GM18499 (cell line): ENCODE measurements around the gene CACNG8.
"Not testable (repeated sequence)": the region's sequence is repeated elsewhere in the genome, so short reads cannot be mapped to it uniquely, and the experiment has no call there.

Source experiments
- ATAC-seq: cut with Tn5 transposase; IDR thresholded peaks from one replicate; pipeline ENCODE4 v1.9.1; 2021; ENCODE audit warnings: moderate number of reproducible peaks; ENCODE audit not compliant: insufficient read depth, unreplicated experiment

Gene CACNG8

DNA sequence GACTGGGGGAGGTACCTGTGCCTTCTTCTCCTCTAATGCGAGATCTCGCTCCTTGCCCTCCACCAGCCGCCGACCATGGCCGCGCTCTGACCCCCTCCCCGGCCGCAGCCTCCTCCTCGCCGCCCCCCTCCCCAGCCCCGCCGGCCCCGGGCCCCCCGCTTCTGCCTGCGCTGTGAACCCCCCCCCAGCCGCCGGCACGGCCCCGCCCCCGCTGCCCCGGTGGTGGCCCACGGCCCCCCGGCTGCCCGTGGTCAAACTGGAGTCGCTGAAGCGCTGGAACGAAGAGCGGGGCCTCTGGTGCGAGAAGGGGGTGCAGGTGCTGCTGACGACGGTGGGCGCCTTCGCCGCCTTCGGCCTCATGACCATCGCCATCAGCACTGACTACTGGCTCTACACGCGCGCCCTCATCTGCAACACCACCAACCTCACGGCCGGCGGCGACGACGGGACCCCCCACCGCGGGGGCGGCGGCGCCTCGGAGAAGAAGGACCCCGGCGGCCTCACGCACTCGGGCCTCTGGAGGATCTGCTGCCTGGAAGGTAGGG, at the start of gene CACNG8:
Gene CACNG8, plus strand, starts transcription at position 51 of the 545 bp plus-strand sequence.
- ATAC-seq: no peak

DNA sequence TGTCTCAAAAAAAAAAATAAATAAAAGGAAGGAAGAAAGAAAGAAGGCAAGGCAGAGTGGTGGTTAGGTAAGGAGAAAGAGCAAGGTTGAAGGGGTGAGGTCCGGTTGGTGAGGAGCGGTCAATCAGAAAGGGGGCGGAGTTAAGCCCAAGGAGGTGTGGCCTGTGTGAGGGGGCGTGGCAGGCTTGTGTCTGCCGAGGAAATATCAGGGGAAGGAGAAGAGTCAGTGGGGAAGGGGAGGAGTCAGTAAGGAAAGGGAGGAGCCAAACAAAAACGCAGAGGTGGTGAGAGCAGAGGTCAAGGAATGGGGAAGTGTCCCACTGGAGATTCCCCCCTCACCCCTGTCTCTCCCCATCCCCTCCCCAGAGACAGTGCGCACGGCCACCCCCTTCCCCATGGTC, 47.7 kb upstream of the CACNG8 start:
- ATAC-seq: no peak

DNA sequence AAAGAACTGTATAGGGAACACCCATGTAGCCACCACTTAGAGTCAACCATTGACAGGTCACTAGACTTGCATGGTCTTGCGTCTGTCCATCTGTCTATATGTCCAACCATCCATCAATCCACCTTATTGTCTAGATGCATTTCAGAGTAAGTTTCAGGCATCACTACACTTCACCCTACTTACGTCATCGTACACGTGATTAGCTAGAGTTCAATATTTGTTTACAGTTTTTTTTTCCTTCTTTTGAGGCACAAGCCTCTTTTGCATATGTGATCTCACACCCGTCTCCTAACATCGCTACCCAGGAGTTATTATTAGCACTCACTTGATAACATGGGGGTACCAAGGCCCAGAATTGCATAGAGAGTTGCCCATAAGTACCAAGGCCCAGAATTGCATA, 46.7 kb upstream of the CACNG8 start:
- no peak for ATAC-seq

DNA sequence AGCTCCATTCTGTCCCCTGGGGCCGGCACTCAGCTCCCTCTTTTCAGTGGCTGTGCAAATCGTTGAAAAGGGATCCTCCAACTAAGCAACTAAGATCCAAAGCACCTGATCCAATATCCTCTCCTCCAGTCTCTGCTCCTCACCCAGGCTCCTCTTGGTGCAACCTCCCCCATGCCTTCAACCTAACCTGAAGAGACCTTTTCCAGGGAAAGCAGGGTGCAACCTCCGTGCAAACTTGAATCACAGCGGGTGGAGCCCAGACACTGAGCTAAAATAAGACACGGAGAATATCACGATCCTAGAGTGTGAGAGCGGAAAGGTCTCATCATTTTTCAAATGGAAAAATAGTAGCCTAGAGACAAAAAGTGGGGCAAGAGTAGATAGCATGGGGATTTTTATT, 45.4 kb upstream of the CACNG8 start:
- ATAC-seq: no peak

DNA sequence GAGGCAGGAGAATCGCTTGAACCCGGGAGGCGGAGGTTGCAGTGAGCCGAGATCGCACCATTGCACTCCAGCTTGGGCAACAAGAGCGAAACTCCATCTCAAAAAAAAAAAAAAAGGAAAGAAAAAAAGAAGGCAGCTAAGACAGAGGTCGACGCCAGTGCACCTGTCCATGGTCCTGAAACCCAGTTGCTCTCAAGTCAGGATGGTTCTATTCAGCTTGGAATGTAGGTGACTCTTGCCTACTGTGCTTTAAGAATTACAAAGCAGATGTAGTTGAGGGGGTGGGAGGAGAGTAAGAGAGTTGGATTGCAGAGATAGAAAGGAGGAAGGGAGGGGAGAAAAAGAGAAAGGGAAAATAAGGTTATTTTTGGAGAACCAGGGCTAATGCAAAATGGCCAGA, 35.0 kb upstream of the CACNG8 start:
- ATAC-seq: no peak

DNA sequence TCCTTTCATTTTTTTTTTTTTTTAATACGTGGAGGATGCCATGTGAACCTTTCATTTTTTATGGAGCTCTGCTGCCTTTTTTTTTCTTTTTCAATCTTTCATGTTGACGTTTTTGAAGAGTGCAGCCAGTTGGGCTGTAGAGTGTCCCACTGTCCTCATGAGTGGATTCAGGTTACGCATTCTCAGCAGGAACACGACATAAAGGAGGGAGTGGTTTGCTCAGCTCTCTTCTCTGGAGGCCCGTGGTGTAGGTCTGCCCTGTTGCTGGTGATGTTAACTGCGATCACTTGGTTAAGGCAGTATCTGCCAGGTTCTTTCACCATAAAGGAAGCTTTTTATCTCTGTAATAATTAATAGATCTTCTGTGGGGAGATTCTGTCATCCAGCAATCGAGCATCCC, 26.7 kb upstream of the CACNG8 start:
- no peak for ATAC-seq

DNA sequence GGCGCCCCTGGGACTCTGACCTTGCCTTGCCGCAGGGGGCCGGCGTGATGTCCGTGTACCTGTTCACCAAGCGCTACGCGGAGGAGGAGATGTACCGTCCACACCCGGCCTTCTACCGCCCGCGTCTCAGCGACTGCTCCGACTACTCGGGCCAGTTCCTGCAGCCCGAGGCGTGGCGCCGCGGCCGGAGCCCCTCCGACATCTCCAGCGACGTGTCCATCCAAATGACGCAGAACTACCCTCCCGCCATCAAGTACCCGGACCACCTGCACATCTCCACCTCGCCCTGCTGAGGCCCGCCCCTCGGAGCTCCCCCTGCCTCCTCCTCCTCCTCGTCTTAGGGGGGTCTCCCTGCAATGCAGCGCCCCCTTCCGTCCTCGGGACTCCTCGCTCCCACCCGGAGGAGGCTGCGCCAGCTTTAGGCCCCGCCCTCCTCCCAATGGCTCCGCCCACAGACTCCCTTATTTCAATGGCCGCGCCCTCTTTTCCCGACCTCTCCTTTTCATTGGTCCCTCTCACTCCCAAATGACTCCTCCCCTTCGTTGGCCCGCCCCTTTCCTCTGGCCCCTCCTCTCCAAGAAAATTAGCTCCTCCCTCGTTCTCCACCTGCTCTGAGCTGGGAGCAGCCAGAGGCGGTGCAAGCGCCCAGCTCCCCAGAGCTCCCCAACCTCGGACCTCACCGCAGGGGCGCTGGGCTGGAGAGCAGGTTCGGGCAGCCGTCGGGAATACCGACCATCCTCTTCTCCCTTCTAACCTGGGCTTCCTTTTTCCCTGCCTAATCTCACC, 20.5 kb upstream of the CACNG8 start:
- no peak for ATAC-seq

DNA sequence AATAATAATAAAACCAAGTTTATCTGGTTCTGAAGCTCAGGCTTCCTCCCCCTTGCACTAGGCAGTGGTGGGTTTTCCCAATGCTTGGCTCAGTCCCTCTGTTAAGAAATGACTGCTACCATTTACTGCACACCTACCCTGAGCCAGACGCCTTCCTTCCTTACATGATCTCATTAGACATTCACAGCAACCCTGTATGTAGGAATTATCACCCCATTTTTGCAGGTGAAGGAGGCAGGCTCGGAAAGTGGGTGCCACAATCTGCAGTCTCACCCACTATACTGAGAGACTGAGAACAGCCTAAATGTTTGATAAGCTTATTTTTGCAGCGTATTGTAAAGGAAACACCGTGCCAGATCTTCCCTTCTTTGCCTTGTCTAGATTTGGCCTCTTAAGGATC, 18.3 kb upstream of the CACNG8 start:
- ATAC-seq: no peak

DNA sequence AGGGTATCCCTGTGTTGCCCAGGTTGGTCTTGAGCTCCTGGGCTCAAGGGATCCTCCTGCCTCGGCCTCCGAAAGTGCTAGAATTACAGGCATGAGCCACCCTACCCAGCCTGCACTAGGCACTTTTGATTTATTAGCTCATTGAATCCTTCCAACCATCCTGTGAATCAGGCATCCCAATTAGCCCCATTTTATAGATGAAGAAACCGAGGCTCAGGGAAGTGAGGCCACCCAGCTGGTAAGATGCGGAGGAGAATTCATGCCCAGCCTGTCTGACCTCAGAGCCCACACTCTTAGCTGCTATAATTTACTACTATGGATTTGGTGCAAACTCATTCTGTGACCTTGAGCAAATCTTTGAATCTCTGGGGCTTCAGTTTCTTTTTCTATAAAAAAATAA, 17.8 kb upstream of the CACNG8 start:
- ATAC-seq: no peak

DNA sequence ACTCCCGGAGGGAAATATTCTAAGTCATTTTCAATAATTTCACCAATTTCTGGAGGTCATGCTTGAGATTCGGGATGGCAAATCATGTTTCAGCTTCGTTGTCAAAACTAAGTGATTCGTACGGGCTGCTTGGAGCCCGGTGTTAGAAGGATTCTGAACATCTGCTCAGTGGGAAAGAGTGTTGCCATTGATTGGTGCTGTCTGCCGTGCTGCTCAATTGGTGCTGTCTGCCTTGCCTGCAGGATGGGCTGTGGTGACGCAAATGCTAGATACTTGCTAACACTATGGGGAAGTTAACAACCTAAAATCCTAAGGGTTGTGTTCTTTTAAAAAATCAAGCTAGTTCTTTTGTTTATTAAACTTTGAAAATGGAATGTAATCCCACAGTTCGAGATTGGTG, 17.3 kb upstream of the CACNG8 start:
- ATAC-seq: no peak

DNA sequence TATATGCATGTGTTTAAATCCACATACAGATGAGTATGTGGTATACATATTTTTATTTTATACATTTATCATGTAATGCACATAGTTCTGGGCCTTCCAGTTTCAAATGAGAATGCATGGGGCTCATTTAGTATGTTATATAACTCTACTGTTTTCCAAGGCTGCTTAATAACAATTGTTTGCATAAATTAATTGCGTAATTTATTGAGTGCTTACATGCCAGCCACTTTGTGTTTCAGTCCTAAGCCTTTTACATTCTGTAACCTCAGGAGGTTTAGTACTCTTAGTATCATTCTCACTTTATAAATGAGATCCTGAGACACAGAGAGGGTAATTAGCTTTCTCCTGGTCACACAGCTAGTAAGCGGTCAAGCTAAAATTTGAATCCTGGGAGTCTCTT, 16.7 kb upstream of the CACNG8 start:
- ATAC-seq: no peak

DNA sequence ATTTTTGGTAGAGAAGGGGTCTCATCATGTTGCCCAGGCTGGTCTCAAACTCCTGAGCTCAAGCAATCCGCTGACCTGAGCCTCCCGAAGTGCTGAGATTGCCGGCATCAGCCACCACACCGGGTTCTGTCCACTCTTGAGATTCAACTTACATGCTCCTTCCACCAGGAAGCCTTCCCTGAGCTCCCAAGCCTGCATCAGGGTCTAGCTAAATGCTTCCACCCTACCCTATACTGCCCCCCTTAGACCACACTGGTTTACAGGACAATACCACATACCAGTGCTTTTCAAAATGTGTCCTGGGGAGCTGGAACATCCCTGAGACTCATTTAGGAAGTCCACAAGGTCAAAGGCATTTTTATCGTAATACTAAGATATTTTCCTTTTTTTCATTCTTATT, 15.1 kb upstream of the CACNG8 start:
- no peak for ATAC-seq

DNA sequence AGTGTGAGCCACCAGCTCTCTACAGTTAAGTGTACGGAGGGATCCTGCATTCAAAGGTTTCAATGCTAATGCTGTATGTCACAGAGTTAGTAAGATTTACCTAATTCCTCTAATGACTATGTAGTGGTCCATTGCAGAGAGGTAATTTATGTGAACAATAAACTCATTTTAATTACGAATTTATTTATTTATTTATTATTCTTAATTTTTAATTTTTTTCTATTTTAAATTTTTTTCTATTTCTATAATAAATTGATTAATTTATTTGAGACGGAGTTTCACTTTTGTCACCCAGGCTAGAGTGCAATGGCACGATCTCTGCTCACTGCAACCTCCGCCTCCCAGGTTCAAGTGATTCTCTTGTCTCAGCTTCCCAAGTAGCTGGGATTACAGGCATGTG, 14.1 kb upstream of the CACNG8 start:
- ATAC-seq: not testable (repeated sequence)

DNA sequence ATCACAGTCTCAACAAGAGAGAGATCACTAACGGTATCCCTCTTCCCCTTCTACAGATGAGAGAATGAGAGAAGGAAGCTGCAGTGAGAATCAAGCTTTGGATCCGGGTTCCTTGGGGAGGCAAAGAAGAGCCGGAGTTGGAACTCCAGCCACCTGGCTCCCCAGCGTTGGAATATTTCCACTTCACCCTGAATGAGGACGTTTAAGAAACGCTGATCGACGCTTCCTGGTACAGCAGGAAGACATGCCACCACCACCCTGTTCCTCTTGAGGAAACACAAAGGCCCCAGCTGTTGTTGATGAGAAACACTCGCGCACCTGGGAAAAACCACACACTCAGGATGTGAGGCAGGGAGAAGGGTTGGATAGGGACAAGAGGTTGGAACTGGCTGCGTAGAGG, 11.3 kb upstream of the CACNG8 start:
- ATAC-seq: no peak

DNA sequence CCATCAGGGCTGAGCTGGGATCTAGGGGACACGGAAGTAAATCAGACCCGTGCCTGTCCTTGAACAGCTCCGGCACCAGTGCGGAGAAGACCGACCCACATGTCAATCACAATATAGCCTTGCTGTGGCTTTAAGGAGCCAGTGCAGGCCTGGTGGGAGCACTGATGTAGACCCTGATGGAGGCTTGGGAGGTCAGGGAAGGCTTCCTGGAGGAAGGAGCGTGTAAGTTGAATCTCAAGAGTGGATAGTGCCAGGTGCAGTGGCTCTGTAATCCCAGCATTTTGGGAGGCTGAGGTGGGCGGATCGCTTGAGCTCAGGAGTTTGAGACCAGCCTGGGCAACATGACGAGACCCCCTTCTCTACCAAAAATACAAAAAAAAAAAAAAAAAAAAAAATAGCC, 10.8 kb upstream of the CACNG8 start:
- no peak for ATAC-seq

DNA sequence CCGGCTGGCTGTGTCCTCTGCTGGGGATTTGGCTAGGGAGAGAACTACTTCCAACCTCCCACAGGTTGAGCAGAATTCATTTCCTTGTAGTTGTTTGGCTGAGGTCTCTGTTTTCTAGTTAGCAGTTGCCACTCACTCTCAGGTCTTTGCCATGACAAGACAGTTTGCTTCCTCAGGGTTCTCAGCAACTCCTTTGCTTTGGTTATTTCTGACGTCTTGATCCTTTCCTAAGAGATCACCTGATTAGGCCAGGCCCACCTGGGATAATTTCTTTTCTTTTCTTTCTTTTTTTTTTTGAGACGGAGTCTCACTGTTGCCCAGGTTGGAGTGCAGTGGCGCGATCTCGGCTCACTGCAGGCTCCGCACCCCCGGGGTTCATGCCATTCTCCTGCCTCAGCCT, 9.4 kb upstream of the CACNG8 start:
- ATAC-seq: no peak

DNA sequence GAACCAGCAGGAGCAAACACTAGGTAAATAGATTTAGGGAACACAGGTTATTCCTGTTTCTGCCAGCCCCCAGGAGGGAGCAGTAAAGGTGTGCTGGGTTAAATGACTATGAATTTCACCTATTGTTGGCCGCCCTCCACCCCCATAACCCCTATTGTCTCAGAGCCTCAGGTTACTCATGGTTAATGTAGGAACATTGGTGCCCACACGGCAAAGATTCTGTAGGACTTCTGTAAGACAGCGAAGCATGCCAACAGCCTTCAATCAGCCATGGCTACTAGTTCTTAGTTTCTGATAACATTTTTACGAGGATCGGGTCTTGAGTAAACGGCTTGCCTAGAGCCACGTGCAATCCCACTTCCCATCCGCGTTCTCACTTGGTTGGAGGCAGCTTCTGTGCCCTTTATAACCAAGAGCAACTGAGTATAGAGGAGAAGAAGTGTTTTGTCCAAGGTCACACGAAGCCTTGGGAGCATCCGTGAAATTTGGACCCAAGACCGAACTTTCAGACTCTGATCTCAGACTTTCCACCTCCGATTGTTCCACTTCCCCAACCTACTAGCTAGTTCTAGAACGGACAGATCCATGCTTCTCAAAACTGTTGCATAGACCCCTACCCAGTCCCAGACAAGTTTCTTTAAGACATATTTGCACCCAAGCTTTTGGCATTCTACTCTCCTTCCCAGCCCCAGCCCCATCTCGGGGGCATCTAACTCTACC, 5.1 kb upstream of the CACNG8 start:
- no peak for ATAC-seq

DNA sequence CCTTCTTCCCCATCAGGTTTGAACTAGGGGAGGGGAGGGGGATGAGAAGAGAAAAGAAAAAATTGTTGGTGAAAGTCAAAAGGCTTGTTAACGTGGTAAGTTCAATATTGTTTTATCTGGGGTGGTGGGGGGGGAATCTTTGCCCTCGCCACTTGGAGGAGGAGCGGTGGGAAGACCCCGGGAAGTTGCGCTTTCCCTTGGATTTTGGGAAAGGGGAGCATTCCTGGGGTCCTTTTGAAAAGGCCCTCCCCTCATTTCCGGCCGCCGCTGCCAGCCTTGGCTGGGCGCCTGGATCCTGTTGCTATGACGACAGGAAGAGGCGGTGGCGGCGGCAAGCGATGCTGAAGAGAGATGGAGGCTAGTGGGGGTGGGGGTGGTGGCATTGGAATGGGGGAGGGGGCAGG, 4.6 kb upstream of the CACNG8 start:
- no peak for ATAC-seq

DNA sequence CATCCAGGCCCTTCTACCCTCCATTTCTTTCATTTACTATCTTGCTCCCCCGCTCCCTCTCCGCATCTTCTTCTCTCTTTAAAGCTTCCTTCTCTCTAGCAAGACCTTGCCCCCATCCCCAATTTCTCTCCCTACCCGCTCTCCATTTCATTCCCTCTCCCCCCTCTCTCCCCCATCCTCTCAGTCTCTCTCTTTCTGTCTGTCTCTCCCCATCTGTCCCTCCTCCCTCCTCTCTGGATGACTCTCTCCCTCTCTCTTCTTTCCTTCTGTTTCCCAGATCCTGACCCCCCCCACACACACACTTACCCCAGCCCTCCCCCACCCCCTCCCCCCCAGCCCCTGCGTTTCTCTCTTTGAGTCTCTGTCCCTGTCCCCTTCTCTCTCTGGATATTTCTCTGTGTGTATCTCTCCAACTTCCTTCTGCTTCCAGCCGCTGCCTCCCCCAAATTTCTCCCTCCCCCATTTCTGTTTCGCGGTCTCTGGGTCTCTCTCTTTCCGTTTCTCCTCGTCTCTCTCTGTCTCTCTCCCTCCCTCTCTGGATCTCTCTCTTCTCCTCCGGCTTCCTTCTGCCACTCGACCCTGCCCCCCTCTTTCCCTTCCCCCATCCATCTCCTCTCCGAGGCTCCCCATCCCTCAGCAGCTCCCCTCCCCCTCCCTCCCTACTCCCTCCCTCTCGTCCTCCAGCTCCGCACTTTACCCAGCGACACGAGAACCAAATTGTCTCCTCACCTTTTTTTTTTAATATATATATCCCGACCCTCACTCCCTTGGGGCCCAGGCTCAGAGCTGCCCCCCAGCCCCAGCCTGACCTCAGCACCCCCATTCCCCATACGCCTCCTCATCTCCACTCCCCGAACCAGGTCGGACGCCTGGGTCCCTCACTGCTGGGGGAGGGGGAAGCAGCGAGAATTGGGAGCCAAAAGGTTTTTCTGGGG, 3.6 kb upstream of the CACNG8 start:
- no peak for ATAC-seq

DNA sequence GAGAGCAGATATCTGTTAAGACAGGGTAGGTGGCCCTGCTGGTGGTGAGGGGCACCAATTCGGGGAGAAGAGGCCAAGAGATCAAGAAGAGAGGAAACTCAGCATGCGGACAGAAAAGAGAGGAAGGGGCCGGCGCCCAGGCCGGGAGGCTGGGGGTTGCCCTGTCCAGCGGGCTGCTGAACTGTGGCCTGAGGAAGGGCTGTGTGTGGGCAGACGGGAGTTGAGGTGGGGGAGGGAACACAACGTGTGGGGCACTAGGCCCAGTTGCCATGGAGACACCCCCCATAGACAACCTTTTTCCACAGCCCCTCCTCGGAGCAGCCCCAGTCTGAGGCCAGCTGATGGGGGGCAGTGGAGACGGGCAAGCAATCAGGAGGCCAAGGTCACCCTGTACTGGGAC, 2.5 kb upstream of the CACNG8 start:
- ATAC-seq: no peak

DNA sequence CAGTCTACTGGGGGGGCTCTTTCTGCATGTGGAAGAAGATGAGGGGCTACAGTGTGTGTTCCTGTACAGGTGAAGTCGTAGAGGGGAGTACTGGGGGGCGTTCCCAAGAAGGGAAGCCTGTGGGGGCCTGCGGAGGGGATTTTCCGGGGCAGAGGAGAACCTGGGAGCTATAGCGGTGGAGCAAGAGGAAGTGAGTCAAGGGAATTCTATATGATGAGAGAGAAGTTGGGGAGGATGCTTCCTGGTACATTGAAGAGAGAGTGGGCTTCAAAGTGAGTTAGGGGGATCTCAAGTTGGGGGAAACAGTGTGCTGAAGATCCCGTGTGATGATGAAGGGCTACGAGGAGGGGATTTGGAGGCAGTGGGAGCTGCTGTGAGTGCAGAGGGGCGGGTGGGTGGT, 1.9 kb upstream of the CACNG8 start:
- ATAC-seq: no peak
